Endothelial cell of umbilical vein (primary cell): ENCODE results near the gene TIMM8B. TPM values are rescaled to one million over a fixed set of nuclear protein-coding genes. Genes with fewer than 3 reads are reported as not detected.
A peak's percentile ranks its signal among the peaks of the same experiment; 100 is the strongest.

Source experiments
- BruUV-seq: library from RNA; stranded (reverse); fragments of 400-500 nt; replicated peaks from 2 replicates; lab custom pipeline; 2021; lab: Mats Ljungman, UMichigan
- CTCF ChIA-PET: fragments of 300-600, 350-600 bp; sonication (Branson Sonifier 250); formaldehyde crosslinking; loops from one replicate; lab custom pipeline; 2021; ENCODE audit warnings: antibody characterized with exemption, inconsistent platforms; lab: Charles Lee
- POLR2A ChIA-PET: fragments of 300-600, 350-600 bp; sonication (Branson Sonifier 250); formaldehyde crosslinking; loops from one replicate; lab custom pipeline; 2021; ENCODE audit warnings: antibody characterized with exemption, inconsistent platforms; lab: Charles Lee
- DNase-seq: peaks from one replicate; pipeline ENCODE4 v3.0.0-alpha.2; 2011; ENCODE audit warnings: low read depth, low spot score
- FAIRE-seq: peaks from 2 replicates; lab custom pipeline; 2011; peaks lifted over from hg19 to GRCh38; lab: Jason Lieb, UNC
- H2AFZ ChIP-seq: 2 replicates; pipeline ENCODE4 v1.6.0; 2012; ENCODE audit warnings: low read depth, low read length, control low read depth, inconsistent platforms
- H3K27ac ChIP-seq: 2 replicates; pipeline ENCODE4 v1.5.1; 2011; ENCODE audit warnings: low read depth, mild to moderate bottlenecking, control low read depth, low read length, moderate library complexity; ENCODE audit not compliant: insufficient read depth
- H3K27me3 ChIP-seq, 2 experiments: 2 replicates each; pipeline versions ENCODE4 v1.6.0 to v1.6.1; 2011; ENCODE audit warnings: low read length in 2 of 2, mixed read lengths in 1 of 2; ENCODE audit not compliant: control insufficient read depth in 2 of 2, insufficient read depth in 2 of 2
- H3K36me3 ChIP-seq, 2 experiments: 2 replicates in 1 of 2; 3 replicates in 1 of 2; pipeline ENCODE4 v1.5.1; 2011; ENCODE audit warnings: low read length in 2 of 2, mild to moderate bottlenecking in 1 of 2, moderate library complexity in 1 of 2; ENCODE audit not compliant: control insufficient read depth in 2 of 2, insufficient read depth in 2 of 2; ENCODE audit errors: extremely low read depth in 1 of 2
- H3K4me1 ChIP-seq: 3 replicates; pipeline ENCODE4 v1.5.1; 2011; ENCODE audit warnings: mild to moderate bottlenecking, low read length; ENCODE audit not compliant: control insufficient read depth, insufficient read depth; ENCODE audit errors: extremely low read depth
- H3K4me2 ChIP-seq: 2 replicates; pipeline ENCODE4 v1.6.1; 2011; ENCODE audit warnings: low read length, control low read depth, mixed read lengths; ENCODE audit not compliant: insufficient read depth
- H3K4me3 ChIP-seq, 3 experiments: fragments of 200-600 bp in 1 of 3; sonication (generic), shearing (Covaris generic) in 1 of 3; replicated peaks in 1 of 3; 2 replicates each; pipeline ENCODE4 v1.5.1; 2011 to 2016; ENCODE audit warnings: control low read depth in 3 of 3, low read length in 3 of 3, mild to moderate bottlenecking in 2 of 3, inconsistent platforms in 1 of 3, low read depth in 1 of 3, moderate library complexity in 1 of 3; ENCODE audit not compliant: insufficient read depth in 1 of 3
- H3K79me2 ChIP-seq: 2 replicates; pipeline ENCODE4 v1.6.0; 2012; ENCODE audit warnings: low read length, inconsistent platforms; ENCODE audit not compliant: control insufficient read depth, insufficient read depth
- H3K9ac ChIP-seq: replicated peaks from 2 replicates; pipeline ENCODE3; 2011; ENCODE audit warnings: low read length, control low read depth; ENCODE audit not compliant: insufficient read depth; ENCODE audit errors: extremely low read depth
- H3K9me1 ChIP-seq: replicated peaks from 3 replicates; pipeline ENCODE4 v1.6.0; 2011; ENCODE audit warnings: mild to moderate bottlenecking, low read length; ENCODE audit not compliant: control insufficient read depth, insufficient read depth; ENCODE audit errors: extremely low read depth
- H3K9me3 ChIP-seq: replicated peaks from 2 replicates; pipeline ENCODE4 v1.5.1; 2012; ENCODE audit warnings: low read length, inconsistent platforms; ENCODE audit not compliant: control insufficient read depth, insufficient read depth
- H4K20me1 ChIP-seq: replicated peaks from 2 replicates; pipeline ENCODE3; 2011; ENCODE audit warnings: mild to moderate bottlenecking, low read length; ENCODE audit not compliant: control insufficient read depth, insufficient read depth; ENCODE audit errors: extremely low read depth
- CTCF ChIP-seq, 2 donors: IDR thresholded peaks; 1 replicate in 1 of 2; 2 replicates in 1 of 2; pipeline ENCODE4 v1.5.1; 2011; ENCODE audit warnings: low read length in 2 of 2, mild to moderate bottlenecking in 2 of 2, moderate library complexity in 2 of 2, control low read depth in 1 of 2, inconsistent platforms in 1 of 2, low read depth in 1 of 2; ENCODE audit not compliant: insufficient read depth in 1 of 2; ENCODE audit errors: extremely low read depth in 1 of 2
- EZH2 ChIP-seq: IDR thresholded peaks from 2 replicates; pipeline ENCODE4 v1.6.1; 2012; ENCODE audit warnings: borderline replicate concordance, low read depth, mild to moderate bottlenecking, moderate library complexity, low read length, inconsistent platforms; ENCODE audit not compliant: severe bottlenecking
- FOS ChIP-seq: IDR thresholded peaks from 2 replicates; pipeline ENCODE4 v1.6.1; 2011; ENCODE audit warnings: mild to moderate bottlenecking, low read length, moderate library complexity, borderline replicate concordance; ENCODE audit not compliant: insufficient read depth
- GATA2 ChIP-seq: IDR thresholded peaks from 2 replicates; pipeline ENCODE4 v1.7.0; 2011; ENCODE audit warnings: low read depth, mild to moderate bottlenecking, moderate library complexity, mixed read lengths, low read length; ENCODE audit not compliant: insufficient read length, insufficient read depth
- JUN ChIP-seq: IDR thresholded peaks from 2 replicates; pipeline ENCODE4 v1.6.1; 2011; ENCODE audit warnings: borderline replicate concordance, low read depth; ENCODE audit not compliant: insufficient read length, insufficient read depth
- MYC ChIP-seq: IDR thresholded peaks from one replicate; pipeline ENCODE4 v1.6.1; 2011; ENCODE audit warnings: mild to moderate bottlenecking, low read depth, low read length
- POLR2A ChIP-seq: IDR thresholded peaks from 2 replicates; pipeline ENCODE4 v1.6.1; 2012; ENCODE audit warnings: low read depth, mild to moderate bottlenecking, control low read depth, low read length
- POLR2AphosphoS5 ChIP-seq: IDR thresholded peaks from 2 replicates; pipeline ENCODE4 v1.6.1; 2012; ENCODE audit warnings: low read depth, mild to moderate bottlenecking, control low read depth, low read length, moderate library complexity; ENCODE audit not compliant: insufficient read depth
- dilution Hi-C: fragments of 300-500 bp; cut with MboI; formaldehyde crosslinking; loops from one replicate; pipeline ENCODE4 v1.15.0; 2019; ENCODE audit warnings: low sequenced_read_pairs; ENCODE audit not compliant: extremely low pct_ligation_motif_present
- intact Hi-C: fragments of 100-400 bp; cut with micrococcal nuclease; formaldehyde crosslinking; loops from one replicate; pipeline ENCODE4 v1.10.0; 2022
- polyA plus RNA-seq, 4 experiments: library from polyadenylated mRNA; depleted of rRNA in 3 of 4; stranded (reverse) in 3 of 4; unstranded in 1 of 4; fragments of >200 nt; gene quantifications; 2 replicates each; pipeline versions ENCODE4 v1.2.1 to v1.2.3, GENCODE V29; 2011 to 2012; ENCODE audit warnings: missing spikeins in 1 of 4
- total RNA-seq: library from RNA; stranded (reverse); gene quantifications from 2 replicates; pipeline ENCODE4 v1.2.3, GENCODE V29; 2021
- TF ChIP-seq, protein P1 (sequence below): IDR thresholded peaks from 2 replicates; pipeline ENCODE4 v1.6.1; 2011; ENCODE audit not compliant: insufficient read depth, insufficient read length

Gene TIMM8B
- total and polyA plus RNA-seq, 2 donors (not counting 3 experiments of a cell fraction or from before 2014, with no cell fraction given) = 77.0 to 110 TPM

DNA sequence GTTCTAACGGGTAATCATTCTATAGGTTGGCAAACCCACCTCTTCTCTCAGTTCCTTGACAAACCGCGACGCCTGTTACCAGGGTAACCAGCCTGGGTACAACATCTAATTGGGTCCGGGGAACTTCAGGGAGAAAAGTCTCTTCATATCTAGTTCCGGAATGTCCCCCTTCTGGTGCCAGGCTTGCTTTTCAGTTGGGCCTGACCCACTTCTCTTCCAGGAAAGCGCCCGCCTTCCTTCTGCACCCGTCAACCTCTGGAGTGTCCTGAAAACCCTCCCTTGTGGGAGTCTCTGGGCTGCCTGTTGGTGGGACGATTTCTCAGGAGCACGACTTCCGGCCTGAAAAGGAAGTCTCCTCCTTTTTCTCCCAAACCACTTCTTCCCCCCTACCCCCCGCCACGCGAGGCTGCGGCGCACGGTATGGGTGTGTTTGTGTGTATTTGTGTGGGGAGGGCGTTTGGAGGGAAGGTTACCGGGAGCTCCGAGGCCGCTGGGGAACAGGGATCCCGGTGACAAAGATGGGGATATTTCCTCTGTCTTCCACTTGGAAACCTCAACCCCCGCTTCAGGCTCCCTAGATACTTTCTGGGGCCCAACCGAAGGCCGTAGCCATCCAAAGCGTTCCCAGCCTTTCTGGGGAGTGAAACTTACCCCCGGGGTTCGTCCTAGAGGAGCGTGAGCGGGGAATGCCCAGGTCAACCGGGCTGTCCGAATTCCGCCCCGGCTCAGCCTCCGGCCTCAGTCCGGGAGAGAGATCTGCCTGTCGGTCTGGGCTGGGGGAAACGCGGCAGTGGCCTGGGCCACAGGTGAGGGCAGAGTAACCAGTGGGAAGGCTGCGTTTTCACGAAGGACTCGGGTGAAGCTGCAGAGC lies 12.4 kb downstream of the TIMM8B start, which contains the start of the genes NKAPD1 and PIH1D2:
Gene NKAPD1 (plus strand): TSS at position 359 of the 871 bp plus-strand sequence. CDS start 1,276 bp downstream, outside the sequence.
Gene PIH1D2 (minus strand): TSS at position 77 of the 871 bp plus-strand sequence. CDS start 843 bp downstream, outside the sequence.
- H3K4me3 ChIP-seq = peak within 1 kb of the TSS; percentile 68 to 79 (median 71)
- peak; percentile 76 for FAIRE-seq
- peaks cover 6 to 8% of the 10 kb centered on the region in 2 experiments for H3K36me3 ChIP-seq
- dilution Hi-C loops (no loop called here), intact Hi-C loops (loop anchor here (1.0 to 2.0 kb wide), 3 partner anchors 12 to 195 kb away; partner anchors contain the start of genes CFAP68, FDXACB1, SDHD and TIMM8B)
- peaks cover 10% of the 10 kb centered on the region for H3K4me1 ChIP-seq
- POLR2A ChIA-PET = no interaction called here
- TF ChIP-seq JUN (no peak), POLR2AphosphoS5 (peak; percentile 61), CTCF (IDR thresholded peaks at IDR 0.05; ENCODE audit: extremely low read depth in 1 of 2, insufficient read depth in 1 of 2, low read depth in 1 of 2, low read length in 2 of 2) (no peak), POLR2A (peak; percentile 45), EZH2 (no peak), GATA2 (no peak), MYC (no peak), FOS (no peak)
- TF ChIP-seq, protein P1, sequence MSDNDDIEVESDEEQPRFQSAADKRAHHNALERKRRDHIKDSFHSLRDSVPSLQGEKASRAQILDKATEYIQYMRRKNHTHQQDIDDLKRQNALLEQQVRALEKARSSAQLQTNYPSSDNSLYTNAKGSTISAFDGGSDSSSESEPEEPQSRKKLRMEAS = peak; percentile 9
- peak within 1 kb of the TSS; percentile 87 for H3K4me2 ChIP-seq
- no peaks in the 10 kb centered on the region for H4K20me1 ChIP-seq
- H3K27me3 ChIP-seq = no peaks in the 10 kb centered on the region
- peak within 1 kb of the TSS; percentile 69 for H3K27ac ChIP-seq
- CTCF ChIA-PET = interaction anchor here (1.3 kb wide), 1 partner anchor 92 kb away, joined by 3 read pairs; no protein-coding TSS in a partner anchor
- H3K79me2 ChIP-seq = peaks cover 24% of the 10 kb centered on the region
- peak; percentile 93 for DNase-seq
- H3K9me3 ChIP-seq = no peaks in the 10 kb centered on the region
- TSS peak; percentile 64 for BruUV-seq
- no peaks in the 10 kb centered on the region for H3K9me1 ChIP-seq
- H3K9ac ChIP-seq = peak within 1 kb of the TSS; percentile 88
- peak within 1 kb of the TSS; percentile 94 for H2AFZ ChIP-seq
